Left cardiac atrium (tissue), 4 donors: ENCODE results near the gene TADA1. TPM values are rescaled to one million over a fixed set of nuclear protein-coding genes. Genes with fewer than 3 reads are reported as not detected.

Experiments used
- ATAC-seq, 2 donors: fragments of 200-7000 bp; cut with Tn5 transposase; one replicate each; pipeline ENCODE4 v1.9.1; 2020; ENCODE audit warnings: mild to moderate bottlenecking in 2 of 2, moderate library complexity in 2 of 2
- DNase-seq: peaks from one replicate; pipeline ENCODE4 v3.0.0-alpha.2; 2020
- intact Hi-C, 2 donors: fragments of 100-400 bp; cut with DNase I; formaldehyde crosslinking; loops; one replicate each; pipeline versions ENCODE4 v1.14.1 to v1.15.1; 2022 to 2023
- total RNA-seq, 2 donors: library from RNA; stranded (reverse); fragmentation: NEBNext Ultra II Directional; extraction: Animal tissue kit (Norgen Biotek cat#: 25700); gene quantifications; one replicate each; pipeline ENCODE4 v1.2.1, GENCODE V29; 2021
- donor health status: DM: no; HTN: yes; CAD: no.
- donor health status: DM: no; HTN: yes; CAD: no; lungs with severe emphysema.
- donor health status: DM: yes; HTN: yes; CAD: no.
- donor health status: Dilated cardiomyopathy.

The TADA1 gene
- total RNA-seq, 2 donors from 2014 or later: 9.4 TPM

DNA sequence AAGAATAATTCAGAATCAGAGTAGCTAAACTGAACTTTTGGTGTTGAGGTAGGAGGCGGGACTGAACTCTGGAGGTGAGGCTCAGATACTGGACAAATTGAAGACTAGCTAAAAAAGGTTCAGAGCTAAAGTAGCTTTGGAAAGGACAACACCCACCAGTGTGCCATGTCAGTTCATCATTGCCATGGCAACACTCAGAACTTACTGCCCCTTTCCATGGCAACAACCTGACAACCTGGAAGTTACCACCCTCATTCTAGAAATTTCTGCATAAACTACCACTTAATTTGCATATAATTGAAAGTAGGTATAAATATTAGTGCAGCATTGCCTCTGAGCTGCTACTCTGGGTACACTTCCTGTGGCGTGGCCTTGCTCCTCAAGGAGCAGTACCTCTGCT, 67.1 kb downstream of the TADA1 start:
- ATAC-seq (no peak), DNase-seq (no peak)

More for the DNA sequence above, 67.1 kb downstream of the TADA1 start:
- intact Hi-C loops: no loop called here

Other genes starting within 250 kb of the TADA1 start
- gene POGK, start 36.8 kb downstream of the TADA1 start, total RNA-seq: 10 to 100 TPM; 16.8 to 21.7 TPM
- gene ILDR2, start 99.3 kb upstream of the TADA1 start, total RNA-seq: 1 to 10 TPM; 3.2 to 7.3 TPM
- gene MAEL, start 113.0 kb upstream of the TADA1 start, total RNA-seq: 1 to 10 TPM; 2.9 to 5.8 TPM
- under 1 TPM; 0.31 to 0.32 TPM for gene GPA33, start 214.1 kb upstream of the TADA1 start, total RNA-seq
- 10 to 100 TPM; 80.0 to 87.4 TPM for gene STYXL2, start 217.8 kb upstream of the TADA1 start, total RNA-seq